ENCODE data around the gene MOG.
"Not testable (repeated sequence)": the region's sequence is repeated elsewhere in the genome, so short reads cannot be mapped to it uniquely, and the experiment has no call there.

MOG gene

DNA sequence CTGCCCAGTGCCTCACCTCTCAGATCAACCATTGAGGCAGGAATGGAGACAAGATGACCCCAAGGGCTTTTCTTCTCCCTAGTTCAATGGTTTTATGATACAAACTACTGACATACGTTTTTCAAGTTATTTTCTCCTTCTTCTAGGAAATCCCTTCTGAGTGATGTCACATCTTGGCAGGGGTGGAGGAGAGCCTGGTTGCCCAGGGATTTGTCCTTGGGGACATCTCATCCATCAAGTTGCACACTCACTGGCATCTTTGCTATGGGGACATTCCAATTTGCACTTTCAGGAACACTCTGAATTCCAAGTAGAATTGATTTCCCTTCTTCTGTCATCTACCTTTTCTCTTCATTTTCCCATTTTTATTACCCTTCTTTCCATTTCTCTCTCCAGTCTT is 14.1 kb downstream of the MOG start:
- Histone ChIP-seq H3F3A (ENCODE audit: control insufficient read depth, insufficient read depth) (no peaks in the 10 kb centered on the region), H3K4me2 (ENCODE audit: low read length) (no peak overlapping the region), H3K9me2 (replicated peaks; ENCODE audit: control insufficient read depth, low read length) (no peaks in the 10 kb centered on the region), H3K9me3 (ENCODE audit: control insufficient read depth, insufficient read depth, low read length) (no peaks in the 10 kb centered on the region), H3K27ac (ENCODE audit: low read depth, low read length) (no peak overlapping the region), H3K79me2 (ENCODE audit: control insufficient read depth, low read length) (no peaks in the 10 kb centered on the region), H3K27me3 (ENCODE audit: control insufficient read depth, low read length) (no peaks in the 10 kb centered on the region; the same call in 1 of the 2 replicates), H3K4me1 (ENCODE audit: control insufficient read depth, low read length) (no peaks in the 10 kb centered on the region), H3K36me3 (ENCODE audit: control insufficient read depth, low read length) (no peaks in the 10 kb centered on the region), H4K20me1 (ENCODE audit: control insufficient read depth, insufficient read depth, low read depth, low read length) (no peaks in the 10 kb centered on the region), H3K4me3 (ENCODE audit: low read length) (no peak overlapping the region)
- no peak for TF ChIP-seq EZH2phosphoT487 (IDR thresholded peaks at IDR 0.05; ENCODE audit: borderline replicate concordance, low read length)
- TF ChIP-seq, protein P1, sequence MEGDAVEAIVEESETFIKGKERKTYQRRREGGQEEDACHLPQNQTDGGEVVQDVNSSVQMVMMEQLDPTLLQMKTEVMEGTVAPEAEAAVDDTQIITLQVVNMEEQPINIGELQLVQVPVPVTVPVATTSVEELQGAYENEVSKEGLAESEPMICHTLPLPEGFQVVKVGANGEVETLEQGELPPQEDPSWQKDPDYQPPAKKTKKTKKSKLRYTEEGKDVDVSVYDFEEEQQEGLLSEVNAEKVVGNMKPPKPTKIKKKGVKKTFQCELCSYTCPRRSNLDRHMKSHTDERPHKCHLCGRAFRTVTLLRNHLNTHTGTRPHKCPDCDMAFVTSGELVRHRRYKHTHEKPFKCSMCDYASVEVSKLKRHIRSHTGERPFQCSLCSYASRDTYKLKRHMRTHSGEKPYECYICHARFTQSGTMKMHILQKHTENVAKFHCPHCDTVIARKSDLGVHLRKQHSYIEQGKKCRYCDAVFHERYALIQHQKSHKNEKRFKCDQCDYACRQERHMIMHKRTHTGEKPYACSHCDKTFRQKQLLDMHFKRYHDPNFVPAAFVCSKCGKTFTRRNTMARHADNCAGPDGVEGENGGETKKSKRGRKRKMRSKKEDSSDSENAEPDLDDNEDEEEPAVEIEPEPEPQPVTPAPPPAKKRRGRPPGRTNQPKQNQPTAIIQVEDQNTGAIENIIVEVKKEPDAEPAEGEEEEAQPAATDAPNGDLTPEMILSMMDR (IDR thresholded peaks at IDR 0.05; ENCODE audit: low read depth, low read length, poor library complexity, severe bottlenecking) = no peak

DNA sequence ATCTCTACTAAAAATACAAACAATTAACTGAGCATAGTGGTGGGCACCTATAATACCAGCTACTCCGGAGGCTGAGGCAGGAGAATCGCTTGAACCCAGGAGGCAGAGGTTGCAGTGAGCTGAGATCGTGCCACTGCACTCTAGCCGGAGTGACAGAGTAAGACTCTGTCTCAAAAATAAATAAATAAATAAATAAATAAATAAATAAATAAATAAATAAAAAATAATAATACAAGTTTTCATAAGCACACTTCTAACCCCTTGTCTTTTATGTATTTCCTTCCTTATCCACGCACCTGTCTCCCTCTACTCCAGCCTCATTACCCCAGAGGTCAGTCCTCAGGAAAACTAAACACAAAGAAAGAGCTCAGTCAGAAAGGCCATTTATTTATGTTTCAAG is 15.2 kb downstream of the MOG start:
- not testable (repeated sequence) for H3K4me1 ChIP-seq (ENCODE audit: control insufficient read depth, low read length); H3K27ac ChIP-seq (ENCODE audit: low read depth, low read length); H3K4me2 ChIP-seq (ENCODE audit: low read length); H3K36me3 ChIP-seq (ENCODE audit: control insufficient read depth, low read length); H4K20me1 ChIP-seq (ENCODE audit: control insufficient read depth, insufficient read depth, low read depth, low read length); H3K79me2 ChIP-seq (ENCODE audit: control insufficient read depth, low read length); H3K9me3 ChIP-seq (ENCODE audit: control insufficient read depth, insufficient read depth, low read length); H3K9me2 ChIP-seq (replicated peaks; ENCODE audit: control insufficient read depth, low read length); H3F3A ChIP-seq (ENCODE audit: control insufficient read depth, insufficient read depth); H3K4me3 ChIP-seq (ENCODE audit: low read length); H3K27me3 ChIP-seq (ENCODE audit: control insufficient read depth, low read length)

DNA sequence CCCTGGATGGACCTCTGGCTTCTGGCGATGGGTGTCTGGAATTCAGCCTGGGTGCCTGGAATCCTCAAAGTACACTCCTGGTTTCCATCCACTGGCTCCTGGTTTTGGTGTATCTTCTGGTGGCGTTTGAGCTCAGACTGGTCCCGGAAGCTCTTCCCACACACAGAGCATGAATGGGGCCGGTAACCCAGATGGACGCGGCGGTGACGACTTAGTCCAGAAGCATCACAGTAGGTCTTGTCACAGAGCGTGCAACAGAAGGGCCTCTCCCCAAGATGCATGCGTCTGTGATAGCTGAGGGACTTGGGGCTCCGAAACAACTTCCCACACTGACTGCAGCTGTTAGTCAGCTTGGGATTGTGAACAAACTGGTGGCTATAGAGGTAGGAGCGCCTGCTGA is 16.3 kb downstream of the MOG start:
- H3K27me3 ChIP-seq (ENCODE audit: control insufficient read depth, low read length) = no peaks in the 10 kb centered on the region
- no peaks in the 10 kb centered on the region for H3K9me3 ChIP-seq (ENCODE audit: control insufficient read depth, insufficient read depth, low read length)
- no peaks in the 10 kb centered on the region for H3F3A ChIP-seq (ENCODE audit: control insufficient read depth, insufficient read depth)
- no peaks in the 10 kb centered on the region for H4K20me1 ChIP-seq (ENCODE audit: control insufficient read depth, insufficient read depth, low read depth, low read length)
- TF ChIP-seq EZH2phosphoT487 (IDR thresholded peaks at IDR 0.05; ENCODE audit: borderline replicate concordance, low read length) = no peak
- TF ChIP-seq, protein P1 (IDR thresholded peaks at IDR 0.05; ENCODE audit: low read depth, low read length, poor library complexity, severe bottlenecking) = no peak
- H3K4me1 ChIP-seq (ENCODE audit: control insufficient read depth, low read length) = no peaks in the 10 kb centered on the region
- H3K4me3 ChIP-seq (ENCODE audit: low read length) = no peak overlapping the region
- no peaks in the 10 kb centered on the region for H3K9me2 ChIP-seq (replicated peaks; ENCODE audit: control insufficient read depth, low read length)
- H3K36me3 ChIP-seq (ENCODE audit: control insufficient read depth, low read length) = no peaks in the 10 kb centered on the region
- no peak overlapping the region for H3K27ac ChIP-seq (ENCODE audit: low read depth, low read length)
- H3K79me2 ChIP-seq (ENCODE audit: control insufficient read depth, low read length) = no peaks in the 10 kb centered on the region
- H3K4me2 ChIP-seq (ENCODE audit: low read length) = no peak overlapping the region

DNA sequence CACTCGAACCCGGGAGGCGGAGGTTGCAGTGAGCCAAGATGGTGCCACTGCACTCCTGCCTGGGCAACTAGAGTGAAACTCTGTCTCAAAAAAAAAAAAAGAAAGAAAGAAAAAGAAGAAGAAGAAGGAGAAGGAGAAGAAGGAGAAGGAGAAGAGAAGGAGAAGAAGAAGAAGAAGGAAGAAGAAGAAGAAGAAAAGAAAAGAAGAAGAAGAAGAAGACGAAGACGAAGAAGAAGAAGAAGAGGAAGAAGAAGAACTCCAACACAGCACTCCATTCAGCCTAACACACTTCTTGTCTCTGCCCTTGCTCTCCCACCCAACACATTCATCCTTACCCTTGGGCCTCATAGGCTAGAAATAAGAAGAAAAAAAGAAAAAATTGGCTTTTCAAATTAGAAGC is 17.1 kb downstream of the MOG start:
- no peak overlapping the region for H3K4me2 ChIP-seq (ENCODE audit: low read length)
- no peaks in the 10 kb centered on the region for H3K9me2 ChIP-seq (replicated peaks; ENCODE audit: control insufficient read depth, low read length)
- no peak overlapping the region for H3K4me3 ChIP-seq (ENCODE audit: low read length)
- H3K27ac ChIP-seq (ENCODE audit: low read depth, low read length) = no peak overlapping the region
- H3K9me3 ChIP-seq (ENCODE audit: control insufficient read depth, insufficient read depth, low read length) = no peaks in the 10 kb centered on the region
- H3F3A ChIP-seq (ENCODE audit: control insufficient read depth, insufficient read depth) = no peaks in the 10 kb centered on the region
- no peaks in the 10 kb centered on the region for H3K27me3 ChIP-seq (ENCODE audit: control insufficient read depth, low read length)
- no peaks in the 10 kb centered on the region for H3K79me2 ChIP-seq (ENCODE audit: control insufficient read depth, low read length)
- TF ChIP-seq, protein P1 (IDR thresholded peaks at IDR 0.05; ENCODE audit: low read depth, low read length, poor library complexity, severe bottlenecking) = no peak
- TF ChIP-seq EZH2phosphoT487 (IDR thresholded peaks at IDR 0.05; ENCODE audit: borderline replicate concordance, low read length) = no peak
- no peaks in the 10 kb centered on the region for H3K4me1 ChIP-seq (ENCODE audit: control insufficient read depth, low read length)
- H3K36me3 ChIP-seq (ENCODE audit: control insufficient read depth, low read length) = no peaks in the 10 kb centered on the region
- H4K20me1 ChIP-seq (ENCODE audit: control insufficient read depth, insufficient read depth, low read depth, low read length) = no peaks in the 10 kb centered on the region
